Hippocampal formation (tissue), 2 donors: ENCODE measurements around the gene SLC27A5.
"Not testable (repeated sequence)": the region's sequence is repeated elsewhere in the genome, so short reads cannot be mapped to it uniquely, and the experiment has no call there.

ENCODE experiments used
- DNase-seq, 2 donors: peaks; one replicate each; lab custom pipeline; 2025; lab: John Stamatoyannopoulos, UW

SLC27A5 gene

DNA sequence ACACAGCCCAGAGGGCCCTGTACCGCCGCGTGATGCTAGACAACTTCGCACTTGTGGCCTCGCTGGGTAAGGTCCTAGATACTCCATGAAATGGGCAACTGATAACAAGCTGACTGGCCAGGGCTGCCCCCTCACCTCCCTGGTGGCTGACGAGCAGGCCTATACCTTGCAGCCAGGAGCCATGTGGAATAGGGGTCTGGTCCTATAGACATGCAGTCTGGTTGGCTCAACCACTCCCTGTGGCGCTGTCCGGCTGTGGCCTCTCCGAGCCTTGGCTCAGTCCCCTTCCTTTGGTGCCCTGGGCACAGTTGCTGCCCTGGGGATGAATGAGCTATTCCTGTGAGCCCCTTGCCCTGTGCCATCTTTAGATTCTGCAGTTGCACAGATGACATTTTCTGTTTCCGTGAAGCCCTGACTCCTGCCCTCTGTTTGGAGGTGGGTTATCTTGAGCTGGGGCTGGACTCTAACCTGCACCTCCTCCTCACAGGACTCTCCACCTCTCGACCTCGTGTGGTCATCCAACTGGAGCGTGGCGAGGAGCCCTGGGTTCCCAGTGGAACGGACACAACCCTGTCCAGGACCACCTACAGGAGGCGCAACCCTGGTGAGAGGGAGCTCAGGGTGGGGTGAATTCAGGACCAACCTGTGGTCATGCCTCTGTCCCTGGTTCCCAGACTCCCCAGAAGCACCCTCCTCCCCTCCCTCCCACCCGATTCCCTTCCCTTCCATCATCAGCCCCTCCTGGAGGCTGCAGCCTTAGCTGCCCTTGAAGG lies 42.4 kb downstream of the SLC27A5 start:
- DNase-seq: no peak

- no peak for DNase-seq
Measured at GRCh38 chr19:58468216-58468839, 43.5 kb downstream of the SLC27A5 start.

DNA sequence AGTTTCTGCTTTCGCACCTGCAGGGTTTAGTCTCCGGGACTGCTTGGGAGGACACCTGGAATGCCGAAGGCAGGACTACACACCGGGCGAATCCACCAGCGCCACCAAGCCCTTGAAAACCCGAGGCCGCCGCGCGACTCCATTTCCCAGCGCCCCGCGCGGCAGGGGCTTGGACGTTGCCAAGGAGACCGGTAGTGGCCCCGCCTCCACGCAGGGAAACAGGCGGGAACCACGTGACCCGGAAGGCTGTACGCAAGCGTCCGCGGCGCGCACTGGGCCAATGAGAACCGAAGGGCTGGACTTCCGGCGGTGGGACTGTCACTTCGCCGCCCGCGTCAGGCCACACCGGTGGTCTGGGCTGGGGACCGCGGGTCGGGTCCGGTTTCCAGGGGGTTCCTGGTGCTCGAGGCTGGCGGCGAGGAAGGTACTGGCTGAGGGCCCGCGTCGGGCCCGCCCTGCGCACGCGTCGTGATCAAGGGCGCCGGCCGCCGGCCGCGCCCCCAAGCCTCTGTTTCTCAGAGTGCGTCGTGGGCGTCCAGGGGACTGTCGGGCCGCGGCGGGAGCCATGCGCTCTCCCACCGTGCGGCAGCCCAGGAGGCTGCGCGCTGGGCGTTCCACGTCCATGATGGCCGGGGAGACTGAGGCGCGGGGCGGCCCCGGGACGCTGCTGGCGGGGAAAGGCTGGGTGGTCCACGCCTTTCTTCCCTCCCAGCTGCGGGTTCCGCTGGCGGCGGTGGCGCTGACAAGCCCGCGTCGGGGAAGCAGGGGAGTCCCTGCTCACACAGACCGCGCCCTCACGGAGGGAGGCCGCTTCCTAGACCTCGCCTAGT lies 44.8 kb downstream of the SLC27A5 start, which contains the start of gene ZNF324:
Gene ZNF324 (plus strand): TSS at position 321 of the 830 bp plus-strand sequence. CDS start 2,106 bp downstream, outside the sequence.
- DNase-seq: peak; percentile 97 to 98

- no peak for DNase-seq
Measured at GRCh38 chr19:58466089-58466759, 45.6 kb downstream of the SLC27A5 start.

DNA sequence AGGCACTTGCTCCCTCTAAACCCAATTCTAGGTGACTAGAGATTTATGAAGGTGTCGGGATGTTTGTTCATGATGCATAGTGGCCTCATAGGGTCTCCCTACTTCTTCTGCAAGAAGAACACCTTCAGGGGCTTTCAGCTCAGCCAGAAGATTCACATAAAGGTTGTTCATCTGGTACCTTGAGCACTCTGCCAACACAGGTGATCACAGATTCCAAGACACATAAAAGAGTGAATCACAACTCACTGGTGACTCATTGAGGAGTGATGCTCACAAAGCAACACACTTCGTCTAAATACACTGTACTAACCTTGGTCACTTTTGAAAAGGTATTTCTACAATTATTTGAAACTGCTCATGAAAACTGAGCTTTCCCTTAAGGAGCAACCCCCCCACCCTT lies 51.8 kb downstream of the SLC27A5 start:
- no peak for DNase-seq

DNA sequence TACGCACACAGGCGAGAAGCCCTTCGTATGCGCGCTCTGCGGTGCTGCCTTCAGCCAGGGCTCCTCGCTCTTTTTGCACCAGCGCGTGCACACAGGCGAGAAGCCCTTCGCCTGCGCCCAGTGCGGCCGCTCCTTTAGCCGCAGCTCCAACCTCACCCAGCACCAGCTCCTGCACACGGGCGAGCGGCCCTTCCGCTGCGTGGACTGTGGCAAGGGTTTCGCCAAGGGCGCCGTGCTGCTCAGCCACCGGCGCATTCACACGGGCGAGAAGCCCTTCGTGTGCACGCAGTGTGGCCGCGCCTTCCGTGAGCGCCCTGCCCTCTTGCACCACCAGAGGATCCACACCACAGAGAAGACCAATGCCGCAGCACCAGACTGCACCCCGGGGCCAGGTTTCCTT lies 55.7 kb downstream of the SLC27A5 start:
- DNase-seq: no peak

- DNase-seq: no peak
Measured at GRCh38 chr19:58455306-58455705, 56.5 kb downstream of the SLC27A5 start.

DNA sequence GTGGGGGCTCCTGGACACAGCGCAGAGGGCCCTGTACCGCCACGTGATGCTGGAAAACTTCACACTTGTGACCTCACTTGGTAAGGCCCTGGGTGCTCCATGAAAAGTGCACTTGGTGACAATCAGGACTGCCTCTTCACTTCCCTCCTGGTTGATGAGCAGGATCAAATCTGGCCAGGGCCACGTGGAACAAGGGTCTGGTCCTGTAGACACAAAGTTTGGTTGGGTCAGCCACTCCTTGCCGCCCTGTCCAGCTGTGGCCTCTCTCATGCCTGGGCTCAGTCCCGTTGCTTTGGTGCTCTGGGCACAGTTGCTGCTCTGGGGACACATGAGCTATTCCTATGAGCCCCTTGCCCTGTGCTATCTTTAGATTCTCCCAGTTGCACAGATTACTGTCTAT lies 58.0 kb downstream of the SLC27A5 start:
- DNase-seq: no peak

DNA sequence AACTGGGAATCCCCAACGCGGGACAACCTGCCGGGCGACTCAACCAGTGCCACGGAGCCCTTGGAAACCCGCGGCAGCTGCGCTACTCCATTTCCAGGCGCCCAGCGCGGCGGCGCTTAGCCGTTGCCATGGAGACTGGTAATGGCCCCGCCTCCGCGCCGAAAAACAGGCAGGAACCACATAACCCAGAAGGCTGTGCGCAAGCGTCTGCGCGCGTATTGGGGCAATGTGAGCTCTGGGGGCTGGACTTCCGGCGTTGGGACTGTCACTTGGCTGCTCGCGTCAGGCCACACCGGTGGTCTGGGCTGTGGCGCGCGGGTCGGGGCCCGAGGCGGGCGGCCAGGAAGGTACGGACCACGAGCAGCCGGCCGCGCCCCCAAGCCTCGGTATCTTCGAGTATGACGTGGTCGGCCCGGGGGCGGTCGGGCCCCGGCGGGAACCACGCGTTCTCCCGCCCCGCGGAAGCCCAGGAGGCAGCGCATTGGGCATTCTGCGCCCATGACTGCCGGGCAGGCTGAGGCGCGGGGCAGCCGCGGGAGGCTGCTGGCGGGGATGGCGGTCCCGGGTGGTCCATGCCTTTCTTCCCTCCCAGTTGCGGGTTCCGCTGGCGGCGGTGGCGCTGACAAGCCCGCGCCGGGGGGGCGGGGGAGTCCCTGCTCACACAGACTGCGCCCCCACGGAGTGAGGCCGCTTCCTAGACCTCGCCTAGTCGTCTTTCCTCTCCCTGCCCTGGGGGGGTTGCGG lies 60.3 kb downstream of the SLC27A5 start, which contains the start of gene ZNF324B:
Gene ZNF324B (plus strand): TSS at position 265 of the 744 bp plus-strand sequence. CDS start 2,080 bp downstream, outside the sequence.
- DNase-seq: peak; percentile 92 to 96

DNA sequence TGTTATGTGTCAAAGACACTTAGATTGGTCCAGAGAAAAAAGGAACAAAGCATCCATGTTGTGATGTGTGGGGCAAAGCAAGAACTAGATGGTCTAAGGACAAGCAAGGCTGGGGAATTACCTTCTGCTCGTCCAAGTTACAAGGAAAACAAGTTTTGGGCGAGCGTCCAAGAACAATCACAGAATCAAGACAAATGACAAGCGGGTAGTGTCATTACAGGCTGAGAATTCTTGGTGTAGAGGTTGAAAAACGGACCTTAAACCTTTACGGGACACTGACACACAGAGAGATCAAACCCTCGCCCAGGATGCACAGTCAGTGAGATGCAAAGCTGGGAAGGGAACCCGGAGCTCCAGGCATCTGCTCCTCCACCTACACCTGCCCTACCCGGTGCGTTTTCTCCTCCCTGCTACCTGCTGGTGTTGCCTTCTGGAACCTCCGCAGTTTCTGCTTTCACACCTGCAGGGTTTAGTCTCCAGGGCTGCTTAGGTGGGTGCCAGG lies 60.9 kb downstream of the SLC27A5 start:
- no peak for DNase-seq

- DNase-seq: not testable (repeated sequence)
Measured at GRCh38 chr19:58449980-58450379, 61.8 kb downstream of the SLC27A5 start.

DNA sequence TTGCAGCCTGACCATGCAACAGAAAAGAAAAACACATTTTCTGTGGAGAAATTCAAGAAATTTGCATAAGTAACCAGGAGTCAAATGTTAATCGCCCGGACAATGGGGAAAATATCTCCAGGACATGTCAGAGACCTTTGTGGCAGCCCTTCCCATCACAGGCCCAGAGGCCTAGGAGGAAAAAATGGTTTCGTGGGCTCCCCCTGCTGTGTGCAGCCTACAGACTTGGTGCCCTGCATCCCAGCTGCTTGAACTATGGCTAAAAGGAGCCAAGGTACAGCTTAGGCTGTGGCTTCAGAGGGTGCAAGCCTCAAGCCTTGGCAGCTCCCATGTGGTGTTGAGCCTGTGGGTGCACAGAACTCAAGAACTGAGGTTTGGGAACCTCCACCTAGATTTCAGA lies 62.9 kb downstream of the SLC27A5 start:
- not testable (repeated sequence) for DNase-seq
